Aorta (tissue), 5 donors: ENCODE measurements around the gene DPH3. TPM values are rescaled to one million over a fixed set of nuclear protein-coding genes. Genes with fewer than 3 reads are reported as not detected.
"Not testable (repeated sequence)": the region's sequence is repeated elsewhere in the genome, so short reads cannot be mapped to it uniquely, and the experiment has no call there.

Source experiments
- ATAC-seq: fragments of 200-7000 bp; cut with Tn5 transposase; one replicate; pipeline ENCODE4 v1.9.1; 2022; ENCODE audit warnings: moderate library complexity; ENCODE audit not compliant: low FRiP score
- DNase-seq, 2 donors: peaks; one replicate each; pipeline ENCODE4 v3.0.0-alpha.2; 2020
- H3K27ac ChIP-seq, 2 donors: one replicate each; pipeline ENCODE4 v1.5.1; 2013; ENCODE audit warnings: low read length in 2 of 2, mild to moderate bottlenecking in 2 of 2, moderate library complexity in 2 of 2, control low read depth in 1 of 2, inconsistent platforms in 1 of 2, low read depth in 1 of 2
- H3K27me3 ChIP-seq, 2 donors: one replicate each; pipeline ENCODE4 v1.6.1; 2013; ENCODE audit warnings: control low read depth in 1 of 2, low read length in 1 of 2, mild to moderate bottlenecking in 1 of 2, moderate library complexity in 1 of 2; ENCODE audit not compliant: insufficient read depth in 2 of 2, control insufficient read depth in 1 of 2
- H3K36me3 ChIP-seq, 2 donors: one replicate each; pipeline ENCODE4 v1.6.1; 2013; ENCODE audit warnings: control low read depth in 1 of 2, low read length in 1 of 2, mild to moderate bottlenecking in 1 of 2; ENCODE audit not compliant: insufficient read depth in 2 of 2, control insufficient read depth in 1 of 2
- H3K4me1 ChIP-seq, 2 donors: one replicate each; pipeline ENCODE4 v1.6.1; 2013; ENCODE audit warnings: low read length in 2 of 2, control low read depth in 1 of 2, mild to moderate bottlenecking in 1 of 2, moderate library complexity in 1 of 2; ENCODE audit not compliant: insufficient read depth in 2 of 2, control insufficient read depth in 1 of 2
- H3K4me3 ChIP-seq, 2 donors: one replicate each; pipeline ENCODE4 v1.5.1; 2013; ENCODE audit warnings: low read length in 2 of 2, control low read depth in 1 of 2, mild to moderate bottlenecking in 1 of 2
- H3K9me3 ChIP-seq: one replicate; pipeline ENCODE4 v1.6.1; 2013; ENCODE audit warnings: mild to moderate bottlenecking, low read length; ENCODE audit not compliant: control insufficient read depth
- WGBS, 2 donors: extraction: QIAGEN DNeasy Blood & Tissue Kit; methylation state at CpG; one replicate each; pipeline ENCODE4 v1.1.7; 2013; 5-methylcytosine and 5-hydroxymethylcytosine counted together
- intact Hi-C, 2 donors: fragments of 100-400 bp; cut with DNase I; formaldehyde crosslinking; loops; one replicate each; pipeline versions ENCODE4 v1.14.2 to v1.15.0; 2022
- long read RNA-seq, 2 donors: library from polyadenylated mRNA; unstranded; transcript quantifications; one replicate each; pipeline ENCODE4 v2.0.0, GENCODE V29; 2020 to 2021
- polyA plus RNA-seq, 2 donors: library from polyadenylated mRNA; stranded (reverse); fragments of 200-250 nt; gene quantifications; one replicate each; pipeline ENCODE4 v1.2.3, GENCODE V29; 2013
- total RNA-seq, 2 donors: library from RNA; stranded (reverse); fragmentation: NEBNext Ultra II Directional; extraction: Animal tissue kit (Norgen Biotek cat#: 25700); gene quantifications; one replicate each; pipeline ENCODE4 v1.2.1, GENCODE V29; 2021
- donor health status: healthy with polysubstance abuse.
- donor health status: Bipolar disorder and iron deficiency.
- donor health status: DM: no; HTN: no; CAD: no.
- donor health status: DM: no; HTN: no; CAD: no.
- donor health status: DM: yes; HTN: yes; CAD: no.

Gene DPH3
- total RNA-seq (10 to 100 TPM; 19.7 to 31.0 TPM), polyA plus RNA-seq (10 to 100 TPM; 14.0 to 49.6 TPM)
- long read RNA-seq, donor 1, transcript DPH3-204 (3 exons, 3,131 nt) = major isoform, 36 of 65 reads
- long read RNA-seq, donor 1, transcript DPH3-202 (2 exons, 3,052 nt) = minor isoform, 22 of 65 reads
- long read RNA-seq, donor 1, partial matches to known transcripts = 0 of 65 reads
- long read RNA-seq, donor 1, other reads (novel, unspliced or antisense) = 7 of 65 reads
- long read RNA-seq, donor 2, transcript DPH3-204 (3 exons, 3,131 nt) = major isoform, 6 of 12 reads
- long read RNA-seq, donor 2, partial matches to known transcripts = 0 of 12 reads
- long read RNA-seq, donor 2, other reads (novel, unspliced or antisense) = 2 of 12 reads

GRCh38 chr3:16264708-16265454 lies at the start of gene DPH3, which contains the start of gene OXNAD1:
DPH3 (minus strand) TSS chr3:16264943; CDS start chr3:16264876, 67 bp downstream.
OXNAD1 (plus strand) TSS chr3:16265212; CDS start chr3:16270953, 5,741 bp downstream.
- Histone ChIP-seq H3K27ac (peak within 1 kb of the TSS; percentile 40 to 97), H3K36me3 (no peaks in the 10 kb centered on the region), H3K9me3 (no peaks in the 10 kb centered on the region), H3K4me1 (peaks cover 0 to 6% of the 10 kb centered on the region in 2 donors), H3K4me3 (peak within 1 kb of the TSS; percentile 53 to 81), H3K27me3 (no peaks in the 10 kb centered on the region)
- peak; percentile 100 for DNase-seq
- 0% methylated on average over 61 of the region's 61 CpGs for WGBS, 2 donors
- peak; percentile 100 for ATAC-seq
- intact Hi-C loops = loop anchor here (5.0 kb wide), 1 partner anchor 287 kb away; no protein-coding TSS in a partner anchor

GRCh38 chr3:16313886-16314645 lies 49.3 kb upstream of the DPH3 start:
- no peaks in the 10 kb centered on the region for H3K9me3 ChIP-seq
- no peaks in the 10 kb centered on the region for H3K4me1 ChIP-seq
- peaks cover 3 to 6% of the 10 kb centered on the region in 2 donors for H3K36me3 ChIP-seq
- no peak overlapping the region for H3K27ac ChIP-seq
- no peak overlapping the region for H3K4me3 ChIP-seq
- intact Hi-C loops = no loop called here
- ATAC-seq (no peak), DNase-seq (no peak)
- WGBS, 2 donors = 87 to 94% methylated on average over 5 of the region's 5 CpGs
- H3K27me3 ChIP-seq = no peaks in the 10 kb centered on the region

GRCh38 chr3:16311960-16312451 lies 47.3 kb upstream of the DPH3 start:
- Histone ChIP-seq H3K9me3 (no peaks in the 10 kb centered on the region), H3K4me1 (no peaks in the 10 kb centered on the region), H3K27me3 (no peaks in the 10 kb centered on the region), H3K27ac (no peak overlapping the region), H3K4me3 (no peak overlapping the region), H3K36me3 (peaks cover 0 to 3% of the 10 kb centered on the region in 2 donors)
- 75 to 79% methylated on average over 6 of the region's 6 CpGs for WGBS, 2 donors
- ATAC-seq (peak; percentile 75), DNase-seq (peak in 1 of 2 donors; percentile 78)
- intact Hi-C loops = no loop called here

- 97% methylated on average over 7 of the region's 7 CpGs for WGBS, 2 donors
- H3K4me3 ChIP-seq, H3K4me1 ChIP-seq, DNase-seq, ATAC-seq, H3K36me3 ChIP-seq, H3K9me3 ChIP-seq, H3K27me3 ChIP-seq, H3K27ac ChIP-seq, intact Hi-C loops: not testable (repeated sequence)
These were observed 45.7 kb upstream of the DPH3 start for GRCh38 chr3:16310486-16310885.

GRCh38 chr3:16309558-16309957 lies 44.8 kb upstream of the DPH3 start:
- 36 to 87% methylated on average over 2 of the region's 2 CpGs for WGBS, 2 donors
- intact Hi-C loops = no loop called here
- no peaks in the 10 kb centered on the region for H3K9me3 ChIP-seq
- DNase-seq (no peak), ATAC-seq (no peak)
- no peak overlapping the region for H3K27ac ChIP-seq
- H3K27me3 ChIP-seq = no peaks in the 10 kb centered on the region
- no peaks in the 10 kb centered on the region for H3K4me1 ChIP-seq
- H3K4me3 ChIP-seq = no peak overlapping the region
- H3K36me3 ChIP-seq = peaks cover 0 to 3% of the 10 kb centered on the region in 2 donors

- ATAC-seq = no peak
- DNase-seq = no peak
- no peaks in the 10 kb centered on the region for H3K27me3 ChIP-seq
- no peak overlapping the region for H3K4me3 ChIP-seq
- peaks cover 0 to 3% of the 10 kb centered on the region in 2 donors for H3K36me3 ChIP-seq
- intact Hi-C loops = no loop called here
- no peaks in the 10 kb centered on the region for H3K4me1 ChIP-seq
- H3K9me3 ChIP-seq = no peaks in the 10 kb centered on the region
- WGBS, 2 donors = 97 to 98% methylated on average over 1 of the region's 1 CpG
- H3K27ac ChIP-seq = no peak overlapping the region
These were observed 44.0 kb upstream of the DPH3 start for GRCh38 chr3:16308727-16309126.

- Histone ChIP-seq H3K27me3 (no peaks in the 10 kb centered on the region), H3K36me3 (no peaks in the 10 kb centered on the region), H3K4me3 (no peak overlapping the region), H3K9me3 (no peaks in the 10 kb centered on the region), H3K4me1 (no peaks in the 10 kb centered on the region), H3K27ac (no peak overlapping the region)
- ATAC-seq = no peak
- DNase-seq = no peak
- WGBS, 2 donors = 80 to 84% methylated on average over 5 of the region's 5 CpGs
- intact Hi-C loops = no loop called here
These were observed 43.2 kb upstream of the DPH3 start for GRCh38 chr3:16307832-16308531.

GRCh38 chr3:16305111-16305541 lies 40.4 kb upstream of the DPH3 start:
- Histone ChIP-seq H3K27ac (no peak overlapping the region), H3K4me3 (no peak overlapping the region), H3K4me1 (no peaks in the 10 kb centered on the region), H3K27me3 (no peaks in the 10 kb centered on the region), H3K9me3 (no peaks in the 10 kb centered on the region), H3K36me3 (no peaks in the 10 kb centered on the region)
- DNase-seq (no peak), ATAC-seq (peak; percentile 44)
- 91 to 92% methylated on average over 7 of the region's 7 CpGs for WGBS, 2 donors
- intact Hi-C loops = no loop called here
